ENCODE results near the gene FERD3L. TPM values are rescaled to one million over a fixed set of nuclear protein-coding genes. Genes with fewer than 3 reads are reported as not detected.

Gene FERD3L
- total RNA-seq, 4 donors from 2014 or later, result not detected

- Histone ChIP-seq H3K4me1 (peaks cover 0 to 11% (median 0%) of the 10 kb centered on the region in 3 donors), H3K36me3 (no peaks in the 10 kb centered on the region), H3K27ac (no peak overlapping the region), H3K4me3 (no peak overlapping the region), H3K27me3 (peaks cover 2 to 34% (median 3%) of the 10 kb centered on the region in 4 donors), H3K9me3 (no peaks in the 10 kb centered on the region)
- no peak for DNase-seq
- intact Hi-C loops (cut with DNase I), result no loop called here
- 73 to 75% methylated on average over 4 of the region's 4 CpGs for WGBS, 2 donors
- no peak for TF ChIP-seq POLR2A (IDR thresholded peaks at IDR 0.05)
- TF ChIP-seq CTCF (IDR thresholded peaks at IDR 0.05), result no peak
Measured at GRCh38 chr7:19139706-19140327, 5.4 kb downstream of the FERD3L start.

- no peak for DNase-seq
- H3K36me3 ChIP-seq, result no peaks in the 10 kb centered on the region
- 50 to 56% methylated on average over 4 of the region's 4 CpGs for WGBS, 2 donors
- H3K27me3 ChIP-seq, result peaks cover 0 to 4% (median 0%) of the 10 kb centered on the region in 4 donors
- no peaks in the 10 kb centered on the region for H3K4me1 ChIP-seq
- no peak overlapping the region for H3K27ac ChIP-seq
- TF ChIP-seq POLR2A (IDR thresholded peaks at IDR 0.05) (no peak), CTCF (IDR thresholded peaks at IDR 0.05) (no peak)
- H3K9me3 ChIP-seq, result no peaks in the 10 kb centered on the region
- intact Hi-C loops (cut with DNase I), result no loop called here
- no peak overlapping the region for H3K4me3 ChIP-seq
Measured at GRCh38 chr7:19133886-19134285, 11.3 kb downstream of the FERD3L start.

- Histone ChIP-seq H3K27me3 (peaks cover 0 to 4% (median 0%) of the 10 kb centered on the region in 4 donors), H3K4me1 (no peaks in the 10 kb centered on the region), H3K9me3 (no peaks in the 10 kb centered on the region), H3K36me3 (no peaks in the 10 kb centered on the region), H3K27ac (no peak overlapping the region), H3K4me3 (no peak overlapping the region)
- 51 to 72% methylated on average over 4 of the region's 4 CpGs for WGBS, 2 donors
- DNase-seq, result no peak
- TF ChIP-seq CTCF (IDR thresholded peaks at IDR 0.05), result no peak
- TF ChIP-seq POLR2A (IDR thresholded peaks at IDR 0.05), result no peak
- intact Hi-C loops (cut with DNase I), result no loop called here
Measured at GRCh38 chr7:19133390-19133789, 11.8 kb downstream of the FERD3L start.

- WGBS, 2 donors, result 79 to 80% methylated on average over 1 of the region's 1 CpG
- DNase-seq, result no peak
- H3K27ac ChIP-seq, result no peak overlapping the region
- H3K9me3 ChIP-seq, result no peaks in the 10 kb centered on the region
- intact Hi-C loops (cut with DNase I), result no loop called here
- no peaks in the 10 kb centered on the region for H3K4me1 ChIP-seq
- peaks cover 0 to 12% (median 0%) of the 10 kb centered on the region in 4 donors for H3K27me3 ChIP-seq
- no peak for TF ChIP-seq POLR2A (IDR thresholded peaks at IDR 0.05)
- no peak for TF ChIP-seq CTCF (IDR thresholded peaks at IDR 0.05)
- H3K36me3 ChIP-seq, result no peaks in the 10 kb centered on the region
- H3K4me3 ChIP-seq, result no peak overlapping the region
Measured at GRCh38 chr7:19128856-19129255, 16.4 kb downstream of the FERD3L start.

GRCh38 chr7:19121977-19122588 lies 23.1 kb downstream of the FERD3L start:
- no peaks in the 10 kb centered on the region for H3K36me3 ChIP-seq
- peaks cover 0 to 22% (median 0%) of the 10 kb centered on the region in 3 donors for H3K4me1 ChIP-seq
- intact Hi-C loops (cut with DNase I), result no loop called here
- peaks cover 5 to 71% (median 9%) of the 10 kb centered on the region in 4 donors for H3K27me3 ChIP-seq
- no peak overlapping the region for H3K4me3 ChIP-seq
- WGBS, 2 donors, result 38 to 42% methylated on average over 2 of the region's 2 CpGs
- no peak overlapping the region for H3K27ac ChIP-seq
- H3K9me3 ChIP-seq, result no peaks in the 10 kb centered on the region
- TF ChIP-seq POLR2A (IDR thresholded peaks at IDR 0.05) (no peak), CTCF (IDR thresholded peaks at IDR 0.05) (peak in 4 of 6 experiments; percentile 42 to 60 (median 48))
- no peak for DNase-seq
